GM23248 (cell line): ENCODE results near the gene TMTC1.

Source experiments
- EZH2 ChIP-seq: fragments of 200-600 bp; sonication (generic); IDR thresholded peaks from 2 replicates; pipeline ENCODE4 v1.6.1; 2018; ENCODE audit warnings: antibody characterized with exemption, mild to moderate bottlenecking; ENCODE audit not compliant: insufficient read depth, poor library complexity, severe bottlenecking
- EZH2phosphoT487 ChIP-seq: fragments of 200-600 bp; sonication (generic); IDR thresholded peaks from 2 replicates; pipeline ENCODE4 v1.6.1; 2018; ENCODE audit warnings: antibody characterized with exemption, moderate library complexity, mild to moderate bottlenecking, low read depth; ENCODE audit not compliant: insufficient read depth

DNA sequence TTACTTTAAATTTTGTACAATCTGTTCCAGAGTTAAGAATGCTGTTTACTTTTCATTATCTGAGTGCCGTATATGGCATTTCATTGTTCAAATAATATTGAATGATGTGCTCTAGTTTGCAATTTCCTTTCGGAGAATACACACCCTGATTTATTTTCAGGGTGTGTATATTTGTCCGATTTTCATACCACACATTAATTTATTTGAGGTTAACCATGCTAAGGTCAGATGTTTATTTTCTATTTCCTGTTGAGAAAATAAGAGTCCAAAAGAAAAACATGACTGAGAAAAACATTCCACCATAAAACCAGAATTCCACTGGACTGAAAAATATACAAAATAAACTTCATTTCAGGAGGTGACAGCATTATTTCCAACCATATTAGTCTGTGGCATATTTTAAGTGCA lies 222.1 kb downstream of the TMTC1 start:
- TF ChIP-seq EZH2phosphoT487 = no peak
- TF ChIP-seq EZH2 = no peak
